Esophagus muscularis mucosa (tissue), 4 donors: Measurements from ENCODE around the gene FBXO48. TPM values are rescaled to one million over a fixed set of nuclear protein-coding genes. Genes with fewer than 3 reads are reported as not detected.
A peak's percentile ranks its signal among the peaks of the same experiment; 100 is the strongest.

Experiments
- DNase-seq: peaks from one replicate; pipeline ENCODE4 v3.0.0-alpha.2; 2017; ENCODE audit errors: extremely low spot score
- H3K27ac ChIP-seq, 4 donors: fragments of 200-600 bp; sonication (generic); replicated peaks in 1 of 4; 1 replicate in 3 of 4; 2 replicates in 1 of 4; pipeline ENCODE4 v1.5.1; 2016 to 2019; ENCODE audit warnings: mild to moderate bottlenecking in 1 of 4
- H3K27me3 ChIP-seq, 4 donors: fragments of 200-600 bp; sonication (generic); one replicate each; pipeline versions ENCODE4 v1.5.1 to v1.6.0; 2016 to 2019
- H3K36me3 ChIP-seq, 4 donors: fragments of 200-600 bp; sonication (generic); one replicate each; pipeline ENCODE4 v1.5.1; 2016 to 2019
- H3K4me1 ChIP-seq, 4 donors: fragments of 200-600 bp; sonication (generic); one replicate each; pipeline ENCODE4 v1.5.1; 2016 to 2019
- H3K4me3 ChIP-seq, 4 donors: fragments of 200-600 bp; sonication (generic); 1 replicate in 2 of 4; 2 replicates in 2 of 4; pipeline ENCODE4 v1.5.1; 2016 to 2019; ENCODE audit warnings: mild to moderate bottlenecking in 4 of 4, moderate library complexity in 1 of 4
- H3K9me3 ChIP-seq, 4 donors: fragments of 200-600 bp; sonication (generic); 1 replicate in 3 of 4; 2 replicates in 1 of 4; pipeline ENCODE4 v1.5.1; 2016 to 2019
- CTCF ChIP-seq, 3 experiments: fragments of 200-600 bp in 2 of 3; fragments of 450-650 bp in 1 of 3; sonication (generic) in 2 of 3; IDR thresholded peaks; one replicate each; pipeline ENCODE4 v1.5.1; 2017 to 2019; ENCODE audit warnings: antibody characterized with exemption in 3 of 3, mild to moderate bottlenecking in 2 of 3, moderate library complexity in 1 of 3
- EP300 ChIP-seq: sonication (generic); formaldehyde crosslinking; IDR thresholded peaks from one replicate; pipeline ENCODE4 v1.6.1; 2017; ENCODE audit warnings: antibody characterized with exemption
- POLR2A ChIP-seq: fragments of 450-650 bp; IDR thresholded peaks from one replicate; pipeline ENCODE4 v1.6.1; 2017; ENCODE audit warnings: antibody characterized with exemption, moderate library complexity, mild to moderate bottlenecking, low read depth
- POLR2AphosphoS5 ChIP-seq, 2 donors: sonication (generic); formaldehyde crosslinking; IDR thresholded peaks; one replicate each; pipeline ENCODE4 v1.6.1; 2017; ENCODE audit warnings: antibody characterized with exemption in 2 of 2
- WGBS: methylation state at CpG from one replicate; pipeline ENCODE4 v1.1.5; 2018; 5-methylcytosine and 5-hydroxymethylcytosine counted together
- intact Hi-C: fragments of 100-400 bp; cut with DNase I; formaldehyde crosslinking; loops from one replicate; pipeline ENCODE4 v1.15.1; 2023
- total RNA-seq, 4 donors: library from RNA; depleted of rRNA; stranded (reverse); fragments of >200 nt; gene quantifications; one replicate each; pipeline versions ENCODE4 v1.1.0 to v1.2.1, GENCODE V29; 2016

FBXO48 gene
- total RNA-seq, 4 donors from 2014 or later, result 0.33 to 0.83 (median 0.59) TPM

GRCh38 chr2:68435615-68436014 lies 31.5 kb downstream of the FBXO48 start:
- no peak for DNase-seq
- peak overlapping the region in 3 of 4 donors; percentile 41 to 56 (median 48) for H3K27ac ChIP-seq
- H3K4me1 ChIP-seq, result peaks cover 9 to 40% (median 26%) of the 10 kb centered on the region in 4 donors
- no peaks in the 10 kb centered on the region for H3K27me3 ChIP-seq
- intact Hi-C loops, result no loop called here
- TF ChIP-seq EP300 (no peak), CTCF (IDR thresholded peaks at IDR 0.05) (no peak), POLR2AphosphoS5 (IDR thresholded peaks at IDR 0.05) (no peak), POLR2A (no peak)
- H3K9me3 ChIP-seq, result no peaks in the 10 kb centered on the region
- H3K36me3 ChIP-seq, result no peaks in the 10 kb centered on the region
- H3K4me3 ChIP-seq, result no peak overlapping the region

- H3K27ac ChIP-seq, result peak overlapping the region in 1 of 4 donors; percentile 48
- H3K4me3 ChIP-seq, result no peak overlapping the region
- peak; percentile 81 for DNase-seq
- peaks cover 9 to 33% (median 25%) of the 10 kb centered on the region in 4 donors for H3K4me1 ChIP-seq
- intact Hi-C loops, result no loop called here
- H3K27me3 ChIP-seq, result no peaks in the 10 kb centered on the region
- no peaks in the 10 kb centered on the region for H3K36me3 ChIP-seq
- no peaks in the 10 kb centered on the region for H3K9me3 ChIP-seq
- TF ChIP-seq POLR2AphosphoS5 (IDR thresholded peaks at IDR 0.05), result no peak
- TF ChIP-seq CTCF (IDR thresholded peaks at IDR 0.05), result no peak
- no peak for TF ChIP-seq EP300
- no peak for TF ChIP-seq POLR2A
Observed at GRCh38 chr2:68434981-68435380, 32.1 kb downstream of the FBXO48 start.

DNA sequence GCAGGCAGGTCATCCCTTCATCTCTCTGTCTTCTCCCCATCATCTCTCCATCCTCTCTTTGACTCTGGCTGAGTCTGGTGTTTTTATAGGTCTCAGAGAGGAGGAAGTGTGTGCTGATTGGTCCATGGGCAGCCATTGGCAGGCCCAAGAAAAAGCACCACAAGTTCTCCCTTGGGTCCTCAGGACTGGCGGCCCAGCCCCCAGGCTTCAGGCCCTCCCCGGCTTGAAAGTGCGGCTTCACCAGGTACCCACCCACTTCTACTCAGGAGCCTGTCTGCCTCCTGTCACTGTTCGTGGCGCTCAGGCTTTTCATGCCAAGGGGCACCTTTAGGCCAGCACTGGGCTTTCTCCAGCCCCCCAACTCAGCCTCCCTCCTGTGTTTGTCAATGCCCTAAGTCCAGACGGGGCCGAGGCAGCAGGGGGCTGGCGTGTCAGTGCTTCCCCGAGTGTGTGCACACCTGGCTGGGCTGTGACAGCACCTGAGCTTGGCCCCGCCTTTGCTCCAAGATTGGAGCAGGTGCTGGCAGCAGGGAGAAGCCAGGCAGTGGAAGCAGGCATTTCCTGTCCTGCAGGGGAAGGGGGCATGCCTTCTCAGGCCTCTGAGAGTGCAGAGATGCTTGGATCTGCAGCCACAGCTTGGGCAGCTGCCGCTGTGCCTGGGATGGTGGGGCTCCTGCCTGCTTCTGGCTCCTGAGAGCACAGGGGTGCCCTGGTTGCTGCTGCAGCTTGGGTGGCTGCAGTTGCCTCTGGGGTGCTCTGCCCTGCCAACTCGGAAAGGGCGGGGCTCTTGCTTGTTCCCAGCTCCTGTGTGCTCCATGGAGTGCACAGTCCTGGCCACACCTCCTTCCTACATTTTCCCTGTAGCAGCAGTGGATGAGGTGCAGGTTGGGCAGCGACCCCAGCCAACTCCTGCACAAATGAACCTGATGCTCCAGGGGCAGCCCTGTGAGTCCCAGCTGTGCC lies 34.1 kb downstream of the FBXO48 start:
- no peaks in the 10 kb centered on the region for H3K9me3 ChIP-seq
- DNase-seq, result peak; percentile 66

DNA sequence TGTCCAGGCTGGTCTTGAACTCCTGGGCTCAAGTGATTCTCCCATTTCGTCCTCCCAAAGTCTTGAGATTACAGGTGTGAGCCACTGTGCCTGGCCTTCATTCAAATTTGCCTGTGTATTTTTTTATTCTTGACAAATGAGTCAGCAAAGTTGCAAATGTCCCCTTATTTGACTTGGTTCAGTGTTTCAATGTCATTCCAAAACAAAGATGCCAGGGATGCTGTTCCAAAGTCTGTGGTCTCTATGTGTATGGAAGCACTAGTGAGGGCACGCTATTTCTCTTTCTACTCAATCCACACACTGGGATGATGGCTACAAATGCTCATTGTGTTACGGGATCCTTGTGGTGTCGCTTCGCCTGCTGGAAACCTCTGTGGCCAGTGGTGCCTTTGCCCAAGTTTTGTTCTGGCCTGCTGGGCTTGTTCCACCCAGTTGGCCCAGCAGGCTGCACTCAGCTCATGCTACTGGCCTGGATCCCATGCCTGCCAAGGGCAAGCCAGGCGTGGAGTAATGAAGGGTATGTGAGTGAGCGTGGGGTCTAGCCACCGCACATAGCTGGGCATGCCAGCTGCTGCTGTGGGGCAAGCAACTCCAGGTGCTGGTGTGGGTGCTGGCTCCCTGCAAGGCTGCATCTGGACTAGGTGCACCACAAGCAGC lies 35.6 kb downstream of the FBXO48 start:
- intact Hi-C loops, result no loop called here
- H3K27ac ChIP-seq, result no peak overlapping the region

More for the DNA sequence above, 34.1 kb downstream of the FBXO48 start:
- Histone ChIP-seq H3K27ac (no peak overlapping the region), H3K4me3 (no peak overlapping the region), H3K4me1 (peaks cover 9 to 36% (median 30%) of the 10 kb centered on the region in 4 donors), H3K27me3 (no peaks in the 10 kb centered on the region), H3K36me3 (no peaks in the 10 kb centered on the region)
- intact Hi-C loops, result no loop called here
- 75% methylated on average over 8 of the region's 14 CpGs for WGBS
- no peak for TF ChIP-seq POLR2AphosphoS5 (IDR thresholded peaks at IDR 0.05)
- no peak for TF ChIP-seq CTCF (IDR thresholded peaks at IDR 0.05)
- TF ChIP-seq POLR2A, result no peak
- no peak for TF ChIP-seq EP300

More for the DNA sequence above, 35.6 kb downstream of the FBXO48 start:
- Histone ChIP-seq H3K36me3 (no peaks in the 10 kb centered on the region), H3K9me3 (no peaks in the 10 kb centered on the region), H3K27me3 (no peaks in the 10 kb centered on the region), H3K4me3 (no peak overlapping the region), H3K4me1 (peaks cover 9 to 38% (median 35%) of the 10 kb centered on the region in 4 donors)
- WGBS, result 78% methylated on average over 7 of the region's 8 CpGs
- DNase-seq, result peak; percentile 64
- TF ChIP-seq CTCF (IDR thresholded peaks at IDR 0.05) (no peak), EP300 (no peak), POLR2AphosphoS5 (IDR thresholded peaks at IDR 0.05) (no peak), POLR2A (no peak)
